Mononuclear cell (primary cell): ENCODE measurements around the gene SPECC1L. TPM values are rescaled to one million over a fixed set of nuclear protein-coding genes. Genes with fewer than 3 reads are reported as not detected.
"Not testable (repeated sequence)": the region's sequence is repeated elsewhere in the genome, so short reads cannot be mapped to it uniquely, and the experiment has no call there.

Experiments
- H3K27me3 ChIP-seq: 2 replicates; pipeline ENCODE4 v1.6.0; 2011; ENCODE audit warnings: low read length, control low read depth; ENCODE audit not compliant: insufficient read depth
- H3K4me1 ChIP-seq: 2 replicates; pipeline ENCODE4 v1.5.1; 2011; ENCODE audit warnings: mild to moderate bottlenecking, low read length, control low read depth; ENCODE audit not compliant: insufficient read depth
- H3K4me3 ChIP-seq: 2 replicates; pipeline ENCODE4 v1.5.1; 2011; ENCODE audit warnings: mild to moderate bottlenecking, low read length, moderate library complexity
- H3K9me3 ChIP-seq: 2 replicates; pipeline ENCODE4 v1.5.1; 2011; ENCODE audit warnings: low read depth, mild to moderate bottlenecking, control low read depth, low read length
- total RNA-seq: library from RNA; depleted of rRNA; stranded (reverse); fragments of >200 nt; gene quantifications from one replicate; pipeline ENCODE4 v1.2.3, GENCODE V29; 2012

Gene SPECC1L
- 18.3 TPM for total RNA-seq

- H3K27me3 ChIP-seq = no peaks in the 10 kb centered on the region
- no peaks in the 10 kb centered on the region for H3K9me3 ChIP-seq
- H3K4me3 ChIP-seq = peak within 1 kb of the TSS; percentile 93
- H3K4me1 ChIP-seq = peaks cover 20% of the 10 kb centered on the region
Measured at GRCh38 chr22:24270556-24271385, at the start of gene SPECC1L. Gene SPECC1L (plus strand): TSS chr22:24270831. CDS start chr22:24302232, 31,401 bp downstream.

- Histone ChIP-seq H3K27me3 (no peaks in the 10 kb centered on the region), H3K9me3 (no peaks in the 10 kb centered on the region), H3K4me3 (no peak overlapping the region), H3K4me1 (no peaks in the 10 kb centered on the region)
Measured at GRCh38 chr22:24224468-24224867, 46.2 kb upstream of the SPECC1L start.

- H3K4me1 ChIP-seq = no peaks in the 10 kb centered on the region
- H3K27me3 ChIP-seq = no peaks in the 10 kb centered on the region
- no peaks in the 10 kb centered on the region for H3K9me3 ChIP-seq
- no peak overlapping the region for H3K4me3 ChIP-seq
Measured at GRCh38 chr22:24225044-24225601, 45.5 kb upstream of the SPECC1L start.

GRCh38 chr22:24225951-24226350 is 44.7 kb upstream of the SPECC1L start:
- Histone ChIP-seq H3K9me3 (no peaks in the 10 kb centered on the region), H3K27me3 (no peaks in the 10 kb centered on the region), H3K4me3 (no peak overlapping the region), H3K4me1 (no peaks in the 10 kb centered on the region)

GRCh38 chr22:24230911-24231656 is 39.5 kb upstream of the SPECC1L start:
- H3K4me1 ChIP-seq = no peaks in the 10 kb centered on the region
- no peak overlapping the region for H3K4me3 ChIP-seq
- H3K9me3 ChIP-seq = no peaks in the 10 kb centered on the region
- no peaks in the 10 kb centered on the region for H3K27me3 ChIP-seq

GRCh38 chr22:24231706-24232105 is 38.9 kb upstream of the SPECC1L start:
- H3K4me1 ChIP-seq = no peaks in the 10 kb centered on the region
- no peaks in the 10 kb centered on the region for H3K27me3 ChIP-seq
- no peaks in the 10 kb centered on the region for H3K9me3 ChIP-seq
- no peak overlapping the region for H3K4me3 ChIP-seq

- no peaks in the 10 kb centered on the region for H3K27me3 ChIP-seq
- H3K9me3 ChIP-seq = no peaks in the 10 kb centered on the region
Measured at GRCh38 chr22:24232124-24232523, 38.5 kb upstream of the SPECC1L start.

GRCh38 chr22:24232725-24233124 is 37.9 kb upstream of the SPECC1L start:
- H3K9me3 ChIP-seq = no peaks in the 10 kb centered on the region
- no peaks in the 10 kb centered on the region for H3K4me1 ChIP-seq
- H3K4me3 ChIP-seq = no peak overlapping the region
- no peaks in the 10 kb centered on the region for H3K27me3 ChIP-seq

More at GRCh38 chr22:24232124-24232523, 38.5 kb upstream of the SPECC1L start:
- H3K4me3 ChIP-seq = no peak overlapping the region
- no peaks in the 10 kb centered on the region for H3K4me1 ChIP-seq

- no peak overlapping the region for H3K4me3 ChIP-seq
- no peaks in the 10 kb centered on the region for H3K9me3 ChIP-seq
- H3K4me1 ChIP-seq = no peaks in the 10 kb centered on the region
- no peaks in the 10 kb centered on the region for H3K27me3 ChIP-seq
Measured at GRCh38 chr22:24233235-24233634, 37.4 kb upstream of the SPECC1L start.

- Histone ChIP-seq H3K4me3 (no peak overlapping the region), H3K9me3 (no peaks in the 10 kb centered on the region), H3K4me1 (no peaks in the 10 kb centered on the region), H3K27me3 (no peaks in the 10 kb centered on the region)
Measured at GRCh38 chr22:24233816-24234215, 36.8 kb upstream of the SPECC1L start.

GRCh38 chr22:24235315-24235714 is 35.3 kb upstream of the SPECC1L start:
- H3K9me3 ChIP-seq = no peaks in the 10 kb centered on the region
- H3K4me3 ChIP-seq = no peak overlapping the region
- H3K4me1 ChIP-seq = no peaks in the 10 kb centered on the region
- no peaks in the 10 kb centered on the region for H3K27me3 ChIP-seq

GRCh38 chr22:24236656-24237055 is 34.0 kb upstream of the SPECC1L start:
- no peaks in the 10 kb centered on the region for H3K9me3 ChIP-seq
- H3K4me1 ChIP-seq = peaks cover 6% of the 10 kb centered on the region
- H3K27me3 ChIP-seq = no peaks in the 10 kb centered on the region
- H3K4me3 ChIP-seq = no peak overlapping the region

GRCh38 chr22:24238101-24238694 is 32.4 kb upstream of the SPECC1L start:
- H3K27me3 ChIP-seq, H3K9me3 ChIP-seq, H3K4me3 ChIP-seq: not testable (repeated sequence)
- H3K4me1 ChIP-seq = peaks cover 19% of the 10 kb centered on the region

- Histone ChIP-seq H3K27me3 (no peaks in the 10 kb centered on the region), H3K9me3 (no peaks in the 10 kb centered on the region), H3K4me3 (no peak overlapping the region), H3K4me1 (peaks cover 31% of the 10 kb centered on the region)
Measured at GRCh38 chr22:24240381-24240780, 30.2 kb upstream of the SPECC1L start.
